Activated CD8-positive, alpha-beta T cell treated with anti-CD3 and anti-CD28 coated beads for 36 hours (primary cell): Measurements from ENCODE around the gene CDR2. TPM values are rescaled to one million over a fixed set of nuclear protein-coding genes. Genes with fewer than 3 reads are reported as not detected.
"Not testable (repeated sequence)": the region's sequence is repeated elsewhere in the genome, so short reads cannot be mapped to it uniquely, and the experiment has no call there.

Experiments used
- ATAC-seq: fragments of 200-7000 bp; cut with Tn5 transposase; one replicate; pipeline ENCODE4 v1.10.0; 2021; ENCODE audit warnings: mild to moderate bottlenecking, moderate library complexity
- CTCF ChIA-PET: fragments of 350-600 bp; sonication (Branson Sonifier 250); formaldehyde crosslinking; loops from one replicate; lab custom pipeline; 2021; ENCODE audit warnings: antibody characterized with exemption; lab: Charles Lee
- POLR2A ChIA-PET: fragments of 350-600 bp; sonication (Branson Sonifier 250); formaldehyde crosslinking; loops from one replicate; lab custom pipeline; 2021; ENCODE audit warnings: antibody characterized with exemption; lab: Charles Lee
- DNase-seq: peaks from one replicate; pipeline ENCODE4 v3.0.0-alpha.2; 2020
- H3K27ac Mint-ChIP-seq: one replicate; pipeline ENCODE4 v1.8.0; 2021; ENCODE audit warnings: mild to moderate bottlenecking, mixed read lengths
- H3K27me3 Mint-ChIP-seq: one replicate; pipeline ENCODE4 v1.8.0; 2021; ENCODE audit warnings: mixed read lengths
- H3K36me3 Mint-ChIP-seq: one replicate; pipeline ENCODE4 v1.8.0; 2021; ENCODE audit warnings: low read depth, mixed read lengths
- H3K4me1 Mint-ChIP-seq: one replicate; pipeline ENCODE4 v1.8.0; 2021; ENCODE audit warnings: low read depth, mixed read lengths
- H3K4me3 Mint-ChIP-seq: one replicate; pipeline ENCODE4 v1.8.0; 2021; ENCODE audit warnings: mild to moderate bottlenecking, moderate library complexity, mixed read lengths
- H3K9me3 Mint-ChIP-seq: one replicate; pipeline ENCODE4 v1.8.0; 2021; ENCODE audit warnings: mixed read lengths
- CTCF ChIP-seq: fragments of 200-600 bp; IDR thresholded peaks from one replicate; pipeline ENCODE4 v1.8.0; 2022; ENCODE audit warnings: antibody characterized with exemption, mild to moderate bottlenecking
- intact Hi-C: fragments of 100-400 bp; cut with micrococcal nuclease; formaldehyde crosslinking; loops from one replicate; pipeline ENCODE4 v1.10.0; 2022
- total RNA-seq, 2 experiments: library from RNA; stranded (reverse); gene quantifications; one replicate each; pipeline ENCODE4 v1.2.3, GENCODE V29; 2021

Gene CDR2
- total RNA-seq, 2 experiments from 2014 or later: 34.7 to 37.6 TPM

DNA sequence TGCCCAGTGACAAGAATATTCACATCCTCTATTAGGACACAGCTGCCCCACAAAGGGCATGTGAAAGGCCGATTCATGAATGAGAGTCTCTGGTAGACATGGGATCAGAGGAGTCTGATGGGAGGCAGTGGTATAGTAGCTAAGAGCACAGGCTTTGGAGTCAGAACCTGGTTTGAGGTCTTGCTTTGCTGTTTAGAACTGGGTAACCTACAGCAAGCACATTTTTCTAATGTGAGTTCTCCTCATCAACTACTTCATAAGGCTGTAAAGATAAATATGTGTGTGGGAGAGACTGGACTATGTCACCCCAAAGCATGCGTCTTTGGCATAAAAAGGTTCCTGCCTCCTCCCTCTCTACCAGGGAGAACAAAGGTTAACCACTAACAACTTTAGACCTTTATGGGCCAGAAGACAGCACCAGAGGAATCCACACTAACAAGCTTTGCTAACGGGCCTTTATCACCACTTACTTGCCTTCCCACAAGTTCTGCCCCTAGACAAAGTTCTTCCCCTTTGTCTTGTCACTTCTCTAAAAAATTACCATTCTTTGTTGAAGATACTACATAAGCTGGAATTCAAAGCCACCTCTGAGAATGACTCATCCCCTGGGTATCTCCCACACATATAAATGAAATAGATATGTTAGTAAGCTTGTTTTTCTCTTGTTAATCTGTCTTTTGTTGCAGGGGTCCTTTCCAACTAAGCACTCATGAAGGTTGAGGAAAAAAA is 21.1 kb downstream of the CDR2 start:
- Mint-ChIP-seq H3K4me1 (peaks cover 58% of the 10 kb centered on the region), H3K4me3 (peak overlapping the region; percentile 46), H3K36me3 (peaks cover 55% of the 10 kb centered on the region)

DNA sequence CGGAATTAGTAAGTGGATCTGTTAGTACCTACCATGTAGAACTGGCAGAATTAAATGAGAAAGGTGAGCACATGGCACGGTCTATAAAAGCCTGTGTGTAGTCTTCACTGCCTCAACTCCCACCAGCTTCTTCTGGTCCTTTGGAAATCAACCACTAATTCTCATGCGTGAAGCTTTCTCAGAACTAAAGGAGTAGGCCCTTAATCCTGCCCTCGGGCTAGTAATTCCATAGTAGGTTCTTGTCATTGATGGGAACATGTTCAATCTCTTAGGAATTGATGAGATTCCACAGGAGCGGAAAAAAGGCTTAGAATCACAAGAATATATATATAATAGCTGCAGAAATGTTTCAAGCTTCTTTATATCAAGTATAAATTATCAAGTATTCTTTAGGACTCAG is 21.7 kb downstream of the CDR2 start:
- H3K27me3 Mint-ChIP-seq: no peaks in the 10 kb centered on the region
- DNase-seq (no peak), ATAC-seq (no peak)
- H3K4me1 Mint-ChIP-seq: peaks cover 53% of the 10 kb centered on the region
- CTCF ChIA-PET: interaction anchor here (0.9 to 1.7 kb wide), 6 partner anchors 11 to 158 kb away, joined by 3 to 8 read pairs (median 3); no protein-coding TSS in a partner anchor
- H3K9me3 Mint-ChIP-seq: no peaks in the 10 kb centered on the region
- no peak for TF ChIP-seq CTCF
- POLR2A ChIA-PET: interaction anchor here (0.6 to 13.7 kb wide), 4 partner anchors 12 to 1190 kb away, joined by 3 to 152 read pairs (median 8); partner anchors contain the start of gene CDR2
- peak overlapping the region; percentile 97 for H3K27ac Mint-ChIP-seq
- peaks cover 50% of the 10 kb centered on the region for H3K36me3 Mint-ChIP-seq
- intact Hi-C loops: no loop called here
- no peak overlapping the region for H3K4me3 Mint-ChIP-seq

More for the DNA sequence above, 21.1 kb downstream of the CDR2 start:
- intact Hi-C loops: no loop called here
- no peaks in the 10 kb centered on the region for H3K9me3 Mint-ChIP-seq
- POLR2A ChIA-PET: interaction anchor here (0.6 to 13.7 kb wide), 7 partner anchors 9 to 1190 kb away, joined by 3 to 152 read pairs (median 5); partner anchors contain the start of gene CDR2
- H3K27ac Mint-ChIP-seq: peak overlapping the region; percentile 97
- no peak for TF ChIP-seq CTCF
- H3K27me3 Mint-ChIP-seq: no peaks in the 10 kb centered on the region
- peak; percentile 67 for ATAC-seq
- peak; percentile 27 for DNase-seq
- CTCF ChIA-PET: interaction anchor here (0.9 to 2.3 kb wide), 11 partner anchors 8 to 164 kb away, joined by 3 to 9 read pairs (median 3); no protein-coding TSS in a partner anchor

DNA sequence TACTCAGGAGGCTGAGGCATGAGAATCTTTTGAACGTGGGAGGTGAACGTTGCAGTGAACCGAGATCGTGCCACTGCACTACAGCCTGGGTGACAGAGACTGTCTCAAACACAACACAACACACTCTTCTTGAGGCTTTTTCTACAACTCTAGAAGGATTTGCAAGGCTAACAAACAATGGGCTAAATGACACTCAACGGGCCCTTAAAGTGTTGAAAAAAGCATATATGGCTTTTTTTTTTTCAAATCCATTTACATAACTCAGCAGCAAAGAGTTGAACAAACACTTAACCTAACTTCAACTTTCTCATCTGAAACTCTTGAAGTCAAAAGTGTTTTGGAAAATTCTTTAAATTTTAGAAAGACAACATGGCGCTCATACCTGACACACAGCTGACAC is 22.3 kb downstream of the CDR2 start:
- Mint-ChIP-seq H3K27ac (peak overlapping the region; percentile 97), H3K4me1 (peaks cover 47% of the 10 kb centered on the region), H3K36me3 (peaks cover 48% of the 10 kb centered on the region), H3K9me3 (no peaks in the 10 kb centered on the region), H3K27me3 (no peaks in the 10 kb centered on the region), H3K4me3 (no peak overlapping the region)
- CTCF ChIA-PET: interaction anchor here (0.9 to 1.0 kb wide), 2 partner anchors 16 to 30 kb away, joined by 3 read pairs; no protein-coding TSS in a partner anchor
- intact Hi-C loops: no loop called here
- no peak for ATAC-seq
- no peak for TF ChIP-seq CTCF
- no peak for DNase-seq
- POLR2A ChIA-PET: interaction anchor here (0.9 to 13.7 kb wide), 3 partner anchors 12 to 19 kb away, joined by 4 to 152 read pairs (median 11); partner anchors contain the start of gene CDR2

DNA sequence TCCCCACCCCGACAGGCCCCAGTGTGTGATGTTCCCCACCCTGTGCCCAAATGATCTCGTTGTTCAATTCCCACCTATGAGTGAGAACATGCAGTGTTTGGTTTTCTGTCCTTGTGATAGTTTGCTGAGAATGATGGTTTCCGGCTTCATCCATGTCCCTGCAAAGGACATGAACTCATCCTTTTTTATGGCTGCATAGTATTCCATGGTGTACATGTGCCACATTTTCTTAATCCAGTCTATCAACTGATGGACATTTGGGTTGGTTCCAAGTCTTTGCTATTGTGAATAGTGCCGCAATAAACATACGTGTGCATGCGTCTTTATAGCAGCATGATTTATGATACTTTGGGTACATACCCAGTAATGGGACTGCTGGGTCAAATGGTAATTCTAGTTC is 23.4 kb downstream of the CDR2 start:
- H3K9me3 Mint-ChIP-seq, H3K4me3 Mint-ChIP-seq, H3K27ac Mint-ChIP-seq, intact Hi-C loops, ATAC-seq, CTCF ChIA-PET, H3K27me3 Mint-ChIP-seq, DNase-seq: not testable (repeated sequence)
- Mint-ChIP-seq H3K36me3 (peaks cover 52% of the 10 kb centered on the region), H3K4me1 (peaks cover 43% of the 10 kb centered on the region)
- POLR2A ChIA-PET: interaction anchor here (0.7 kb wide), 1 partner anchor 8 kb away, joined by 3 read pairs; no protein-coding TSS in a partner anchor

DNA sequence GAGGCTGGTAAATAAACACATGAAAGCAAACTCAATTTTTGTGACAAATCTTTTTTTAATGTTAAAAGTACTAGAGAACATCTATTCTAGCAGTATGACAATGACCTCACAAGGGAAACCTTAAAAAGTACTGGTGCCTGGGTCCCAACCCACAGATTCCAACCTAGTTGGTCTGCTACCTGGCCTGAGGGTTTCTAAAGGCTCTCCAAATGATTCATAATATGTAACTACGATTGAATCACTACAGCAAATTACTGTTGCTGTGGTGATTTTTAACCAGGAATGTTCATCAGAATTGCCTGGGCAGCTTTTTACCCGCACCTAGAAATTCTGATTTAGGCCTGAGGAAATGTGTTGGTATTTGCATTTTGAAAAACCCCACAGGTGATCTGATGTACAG is 26.1 kb downstream of the CDR2 start:
- no peaks in the 10 kb centered on the region for H3K27me3 Mint-ChIP-seq
- peaks cover 19% of the 10 kb centered on the region for H3K4me1 Mint-ChIP-seq
- H3K36me3 Mint-ChIP-seq: peaks cover 50% of the 10 kb centered on the region
- no peak for TF ChIP-seq CTCF
- H3K4me3 Mint-ChIP-seq: no peak overlapping the region
- no peak for ATAC-seq
- ChIA-PET POLR2A (no interaction called here), CTCF (interaction anchor here (0.7 kb wide), 1 partner anchor 48 kb away, joined by 3 read pairs; no protein-coding TSS in a partner anchor)
- no peaks in the 10 kb centered on the region for H3K9me3 Mint-ChIP-seq
- no peak for DNase-seq
- intact Hi-C loops: no loop called here
- H3K27ac Mint-ChIP-seq: no peak overlapping the region
